B cell (primary cell): Measurements from ENCODE around the gene FKBP10.

Experiments used
- EZH2 ChIP-seq: IDR thresholded peaks from 2 replicates; pipeline ENCODE4 v1.6.1; 2012; ENCODE audit warnings: borderline replicate concordance, low read depth, mild to moderate bottlenecking, moderate library complexity, low read length; ENCODE audit not compliant: insufficient read depth, poor library complexity, severe bottlenecking
- TF ChIP-seq, protein P1 (sequence below): fragments of 200-600 bp; IDR thresholded peaks from one replicate; pipeline ENCODE4 v1.8.0; 2022; ENCODE audit warnings: antibody characterized with exemption, mild to moderate bottlenecking

DNA sequence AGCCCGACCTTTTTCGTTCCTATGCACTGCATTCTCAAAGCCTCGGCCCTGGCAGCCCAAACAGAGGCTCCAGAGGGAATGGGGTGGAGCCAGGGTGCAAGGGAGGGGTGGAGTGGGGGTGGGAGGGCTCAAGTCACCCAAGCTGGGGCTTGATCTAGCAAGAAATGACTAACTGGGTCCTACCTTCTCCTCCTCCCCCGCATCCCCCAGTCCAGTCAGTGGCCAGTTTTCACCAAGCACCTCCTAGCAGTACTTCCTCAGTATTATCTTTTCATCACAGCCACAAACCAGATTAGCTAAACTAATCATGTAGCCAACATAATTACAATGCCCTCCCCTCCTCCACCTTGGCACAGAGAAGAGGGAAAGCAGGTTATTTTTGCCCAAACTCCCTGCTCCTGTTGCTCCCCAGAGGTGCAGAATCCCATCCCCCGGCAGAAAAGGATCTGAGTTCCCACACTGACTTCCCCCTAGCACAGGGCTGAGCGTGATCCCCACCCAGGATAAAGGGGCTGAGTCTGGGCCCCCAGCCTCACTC is 28.5 kb upstream of the FKBP10 start:
- TF ChIP-seq, protein P1, sequence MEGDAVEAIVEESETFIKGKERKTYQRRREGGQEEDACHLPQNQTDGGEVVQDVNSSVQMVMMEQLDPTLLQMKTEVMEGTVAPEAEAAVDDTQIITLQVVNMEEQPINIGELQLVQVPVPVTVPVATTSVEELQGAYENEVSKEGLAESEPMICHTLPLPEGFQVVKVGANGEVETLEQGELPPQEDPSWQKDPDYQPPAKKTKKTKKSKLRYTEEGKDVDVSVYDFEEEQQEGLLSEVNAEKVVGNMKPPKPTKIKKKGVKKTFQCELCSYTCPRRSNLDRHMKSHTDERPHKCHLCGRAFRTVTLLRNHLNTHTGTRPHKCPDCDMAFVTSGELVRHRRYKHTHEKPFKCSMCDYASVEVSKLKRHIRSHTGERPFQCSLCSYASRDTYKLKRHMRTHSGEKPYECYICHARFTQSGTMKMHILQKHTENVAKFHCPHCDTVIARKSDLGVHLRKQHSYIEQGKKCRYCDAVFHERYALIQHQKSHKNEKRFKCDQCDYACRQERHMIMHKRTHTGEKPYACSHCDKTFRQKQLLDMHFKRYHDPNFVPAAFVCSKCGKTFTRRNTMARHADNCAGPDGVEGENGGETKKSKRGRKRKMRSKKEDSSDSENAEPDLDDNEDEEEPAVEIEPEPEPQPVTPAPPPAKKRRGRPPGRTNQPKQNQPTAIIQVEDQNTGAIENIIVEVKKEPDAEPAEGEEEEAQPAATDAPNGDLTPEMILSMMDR: no peak
- TF ChIP-seq EZH2: no peak
